ENCODE measurements around the gene CEP44.

- no peak for TF ChIP-seq SRF (IDR thresholded peaks at IDR 0.05; ENCODE audit: low read depth)
- no peak for TF ChIP-seq CTCF (IDR thresholded peaks at IDR 0.05 in 2 of 3, conservative IDR thresholded peaks at IDR 0.05 in 1 of 3; ENCODE audit: borderline replicate concordance in 1 of 3, insufficient read depth in 1 of 3, low read depth in 2 of 3, low read length in 2 of 3)
- no peak for TF ChIP-seq EZH2 (IDR thresholded peaks at IDR 0.05)
- no peak for TF ChIP-seq YY1 (IDR thresholded peaks at IDR 0.05; ENCODE audit: extremely low read depth, insufficient replicate concordance, low read depth, low read length)
- TF ChIP-seq EZH2phosphoT487 (IDR thresholded peaks at IDR 0.05; ENCODE audit: borderline replicate concordance) = no peak
- TF ChIP-seq POLR2A (IDR thresholded peaks at IDR 0.05; ENCODE audit: borderline replicate concordance, extremely low read depth, insufficient read depth, insufficient read length) = no peak
- TF ChIP-seq, protein P1, sequence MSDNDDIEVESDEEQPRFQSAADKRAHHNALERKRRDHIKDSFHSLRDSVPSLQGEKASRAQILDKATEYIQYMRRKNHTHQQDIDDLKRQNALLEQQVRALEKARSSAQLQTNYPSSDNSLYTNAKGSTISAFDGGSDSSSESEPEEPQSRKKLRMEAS (IDR thresholded peaks at IDR 0.05) = no peak
- TF ChIP-seq ZBTB33 (IDR thresholded peaks at IDR 0.05; ENCODE audit: extremely low read depth, insufficient replicate concordance, low read length) = no peak
- TF ChIP-seq REST (IDR thresholded peaks at IDR 0.05; ENCODE audit: low read depth) = no peak
These were observed 75.1 kb downstream of the CEP44 start for GRCh38 chr4:174358829-174359228.
